Osteoblast (primary cell): Measurements from ENCODE around the gene ZDHHC11B. TPM values are rescaled to one million over a fixed set of nuclear protein-coding genes. Genes with fewer than 3 reads are reported as not detected.
"Not testable (repeated sequence)": the region's sequence is repeated elsewhere in the genome, so short reads cannot be mapped to it uniquely, and the experiment has no call there.

Experiments used
- DNase-seq: peaks from one replicate; pipeline ENCODE4 v3.0.0; 2011; ENCODE audit warnings: low spot score, mixed read lengths; ENCODE audit not compliant: insufficient read length; ENCODE audit errors: missing footprints
- H2AFZ ChIP-seq: 2 replicates; pipeline ENCODE4 v1.6.0; 2011; ENCODE audit warnings: mild to moderate bottlenecking, low read length
- H3K27ac ChIP-seq: 2 replicates; pipeline ENCODE4 v1.5.1; 2011; ENCODE audit warnings: mild to moderate bottlenecking, low read depth, low read length, moderate library complexity
- H3K27me3 ChIP-seq: 2 replicates; pipeline ENCODE4 v1.6.0; 2012; ENCODE audit warnings: mild to moderate bottlenecking, control low read depth, inconsistent platforms, low read length, moderate library complexity; ENCODE audit not compliant: insufficient read depth
- H3K36me3 ChIP-seq: 2 replicates; pipeline ENCODE4 v1.5.1; 2011; ENCODE audit warnings: mild to moderate bottlenecking, low read length, control low read depth, moderate library complexity; ENCODE audit not compliant: insufficient read depth
- H3K4me1 ChIP-seq: 2 replicates; pipeline ENCODE4 v1.5.1; 2011; ENCODE audit warnings: mild to moderate bottlenecking, low read length, control low read depth, moderate library complexity; ENCODE audit not compliant: insufficient read depth
- H3K4me2 ChIP-seq: 2 replicates; pipeline ENCODE4 v1.6.0; 2011; ENCODE audit warnings: mild to moderate bottlenecking, low read length; ENCODE audit not compliant: insufficient read depth
- H3K4me3 ChIP-seq: fragments of 200-600 bp; sonication (generic); 3 replicates; pipeline ENCODE4 v1.5.1; 2012; ENCODE audit warnings: mild to moderate bottlenecking, low read length, inconsistent platforms; ENCODE audit not compliant: insufficient read depth
- H3K79me2 ChIP-seq: 2 replicates; pipeline ENCODE4 v1.6.0; 2012; ENCODE audit warnings: mild to moderate bottlenecking, low read length, control low read depth, inconsistent platforms; ENCODE audit not compliant: insufficient read depth
- H3K9me3 ChIP-seq: 2 replicates; pipeline ENCODE4 v1.5.1; 2011; ENCODE audit warnings: low read depth, low read length, control low read depth
- H4K20me1 ChIP-seq: 2 replicates; pipeline ENCODE4 v1.6.0; 2012; ENCODE audit warnings: mild to moderate bottlenecking, low read length, control low read depth; ENCODE audit not compliant: insufficient read depth
- CTCF ChIP-seq: IDR thresholded peaks from 2 replicates; pipeline ENCODE4 v1.5.1; 2011; ENCODE audit warnings: mild to moderate bottlenecking, low read depth, low read length, moderate library complexity; ENCODE audit errors: extremely low read depth
- total RNA-seq: library from RNA; depleted of rRNA; stranded (reverse); fragments of >200 nt; gene quantifications from 2 replicates; pipeline ENCODE4 v1.2.3, GENCODE V29; 2012

ZDHHC11B gene
- total RNA-seq, 1 donor, result not detected

- Histone ChIP-seq H3K4me1 (no peaks in the 10 kb centered on the region), H3K79me2 (no peaks in the 10 kb centered on the region), H3K27ac (no peak overlapping the region), H3K27me3 (no peaks in the 10 kb centered on the region), H3K9me3 (no peaks in the 10 kb centered on the region), H3K4me2 (no peak overlapping the region), H4K20me1 (no peaks in the 10 kb centered on the region), H2AFZ (no peak overlapping the region), H3K36me3 (no peaks in the 10 kb centered on the region), H3K4me3 (no peak overlapping the region)
- DNase-seq, result no peak
- no peak for TF ChIP-seq CTCF
Observed at GRCh38 chr5:819078-819477, 34.5 kb upstream of the ZDHHC11B start.

GRCh38 chr5:816176-816575 lies 31.6 kb upstream of the ZDHHC11B start:
- no peaks in the 10 kb centered on the region for H3K4me1 ChIP-seq
- no peak overlapping the region for H2AFZ ChIP-seq
- no peak overlapping the region for H3K4me3 ChIP-seq
- no peak for DNase-seq
- H3K79me2 ChIP-seq, result no peaks in the 10 kb centered on the region
- H3K4me2 ChIP-seq, result no peak overlapping the region
- H4K20me1 ChIP-seq, result no peaks in the 10 kb centered on the region
- H3K9me3 ChIP-seq, result no peaks in the 10 kb centered on the region
- no peak for TF ChIP-seq CTCF
- H3K36me3 ChIP-seq, result no peaks in the 10 kb centered on the region
- H3K27ac ChIP-seq, result no peak overlapping the region
- H3K27me3 ChIP-seq, result no peaks in the 10 kb centered on the region

GRCh38 chr5:815449-815848 lies 30.9 kb upstream of the ZDHHC11B start:
- no peaks in the 10 kb centered on the region for H3K79me2 ChIP-seq
- no peaks in the 10 kb centered on the region for H3K36me3 ChIP-seq
- no peak overlapping the region for H3K4me2 ChIP-seq
- no peak overlapping the region for H2AFZ ChIP-seq
- H3K27ac ChIP-seq, result no peak overlapping the region
- H3K4me1 ChIP-seq, result no peaks in the 10 kb centered on the region
- no peaks in the 10 kb centered on the region for H3K27me3 ChIP-seq
- DNase-seq, result no peak
- TF ChIP-seq CTCF, result no peak
- no peaks in the 10 kb centered on the region for H3K9me3 ChIP-seq
- no peaks in the 10 kb centered on the region for H4K20me1 ChIP-seq
- no peak overlapping the region for H3K4me3 ChIP-seq

GRCh38 chr5:813575-813974 lies 29.0 kb upstream of the ZDHHC11B start:
- H4K20me1 ChIP-seq, DNase-seq, H3K79me2 ChIP-seq, H2AFZ ChIP-seq, H3K36me3 ChIP-seq, H3K9me3 ChIP-seq, H3K4me1 ChIP-seq, H3K27me3 ChIP-seq, H3K4me3 ChIP-seq, H3K4me2 ChIP-seq, H3K27ac ChIP-seq: not testable (repeated sequence)

- H3K79me2 ChIP-seq, H3K4me2 ChIP-seq, H3K9me3 ChIP-seq, DNase-seq, H3K36me3 ChIP-seq, H3K4me1 ChIP-seq, H2AFZ ChIP-seq, H3K27ac ChIP-seq, H3K27me3 ChIP-seq, H4K20me1 ChIP-seq, H3K4me3 ChIP-seq: not testable (repeated sequence)
Observed at GRCh38 chr5:811384-811783, 26.9 kb upstream of the ZDHHC11B start.

DNA sequence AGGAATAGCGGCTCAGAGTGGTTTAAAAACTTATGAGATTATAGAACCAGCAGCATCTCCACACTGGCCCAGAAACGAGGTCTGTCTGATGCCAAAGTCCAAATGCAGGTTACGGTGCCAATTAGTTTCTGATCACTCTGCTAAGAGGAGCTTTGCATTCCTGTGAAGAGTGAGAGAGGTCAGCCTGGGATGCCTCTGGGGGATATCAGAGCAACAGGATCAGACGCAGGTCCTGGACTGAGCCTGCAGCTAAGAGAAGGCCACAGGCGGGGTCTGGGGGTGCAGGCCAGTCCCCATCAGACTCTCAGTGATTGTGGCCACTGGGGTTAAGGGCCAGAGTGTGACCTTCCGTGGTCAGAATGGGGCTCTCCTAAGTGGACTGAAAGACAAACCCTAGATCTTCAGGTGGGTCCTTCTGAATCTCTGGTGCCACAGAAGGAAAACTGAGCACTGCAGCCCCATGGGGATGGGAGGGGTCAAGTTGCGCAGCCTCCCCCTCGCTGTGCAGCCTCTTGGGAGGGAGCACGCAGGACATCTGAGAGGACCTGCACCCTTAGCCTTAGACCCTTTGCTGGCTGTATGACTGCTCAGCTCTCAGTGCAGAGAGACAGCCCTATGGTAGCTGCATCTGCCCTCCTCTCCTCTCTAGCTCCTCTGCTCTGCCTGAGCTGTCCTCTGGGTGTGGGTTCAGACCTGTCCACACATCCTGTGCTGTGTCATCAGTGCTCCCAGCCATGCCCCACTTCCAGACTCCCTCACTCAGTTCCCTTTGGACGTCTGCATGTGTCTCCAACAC lies 23.4 kb upstream of the ZDHHC11B start:
- H4K20me1 ChIP-seq, DNase-seq, H3K4me3 ChIP-seq, H3K9me3 ChIP-seq, H3K27me3 ChIP-seq, H3K36me3 ChIP-seq, H3K4me1 ChIP-seq, H3K4me2 ChIP-seq, H3K79me2 ChIP-seq, H3K27ac ChIP-seq, H2AFZ ChIP-seq: not testable (repeated sequence)
